IMR-90 (cell line): ENCODE results near the gene SCAF4. TPM values are rescaled to one million over a fixed set of nuclear protein-coding genes. Genes with fewer than 3 reads are reported as not detected.

Source experiments
- ATAC-seq: fragments of 200-7000 bp; cut with Tn5 transposase; 2 replicates; pipeline ENCODE4 v1.9.1; 2020; ENCODE audit warnings: low read depth, mild to moderate bottlenecking, moderate library complexity
- BruUV-seq: library from RNA; stranded (reverse); fragments of 400-500 nt; replicated peaks from 2 replicates; lab custom pipeline; 2021; lab: Mats Ljungman, UMichigan
- CTCF ChIA-PET: fragments of 300-600 bp; formaldehyde crosslinking; extraction: SDS; loops from one replicate; lab custom pipeline; 2021; ENCODE audit warnings: antibody characterized with exemption; lab: Yijun Ruan, JAX
- POLR2A ChIA-PET: fragments of 300-600 bp; sonication (Branson Sonifier 250); formaldehyde crosslinking; loops from one replicate; lab custom pipeline; 2022; ENCODE audit warnings: antibody characterized with exemption; ENCODE audit not compliant: unreplicated experiment; lab: Charles Lee
- DNase-seq: peaks from one replicate; pipeline ENCODE4 v3.0.0; 2013
- H2AFZ ChIP-seq: replicated peaks from 2 replicates; pipeline ENCODE3; 2013; ENCODE audit warnings: low read length, mild to moderate bottlenecking; ENCODE audit not compliant: poor library complexity
- H2AK5ac ChIP-seq: 2 replicates; pipeline ENCODE4 v1.6.1; 2013; ENCODE audit warnings: low read depth, low read length, inconsistent platforms
- H2AK9ac ChIP-seq: replicated peaks from 2 replicates; pipeline ENCODE3; 2013; ENCODE audit warnings: mild to moderate bottlenecking, low read depth, low read length, moderate library complexity; ENCODE audit not compliant: poor library complexity
- H2BK120ac ChIP-seq: 2 replicates; pipeline ENCODE4 v1.6.1; 2013; ENCODE audit warnings: low read depth, low read length, inconsistent platforms
- H2BK15ac ChIP-seq: 3 replicates; pipeline ENCODE4 v1.6.1; 2013; ENCODE audit warnings: low read depth, low read length, inconsistent platforms
- H2BK20ac ChIP-seq: 2 replicates; pipeline ENCODE4 v1.6.1; 2013; ENCODE audit warnings: low read depth, mild to moderate bottlenecking, inconsistent platforms, low read length, moderate library complexity
- H2BK5ac ChIP-seq: 2 replicates; pipeline ENCODE4 v1.6.1; 2013; ENCODE audit warnings: mild to moderate bottlenecking, low read depth, low read length, inconsistent platforms; ENCODE audit not compliant: poor library complexity, severe bottlenecking
- H3K14ac ChIP-seq: replicated peaks from 2 replicates; pipeline ENCODE4 v1.6.1; 2013; ENCODE audit warnings: low read depth, low read length, inconsistent platforms
- H3K18ac ChIP-seq: 2 replicates; pipeline ENCODE4 v1.6.1; 2013; ENCODE audit warnings: low read depth, low read length, control low read depth
- H3K23ac ChIP-seq: 2 replicates; pipeline ENCODE4 v1.6.1; 2013; ENCODE audit warnings: low read depth, low read length, inconsistent platforms
- H3K27ac ChIP-seq: 2 replicates; pipeline ENCODE4 v1.5.1; 2013; ENCODE audit warnings: mild to moderate bottlenecking, control low read depth, low read length; ENCODE audit not compliant: insufficient read depth
- H3K27me3 ChIP-seq: 2 replicates; pipeline ENCODE4 v1.6.1; 2013; ENCODE audit warnings: low read length; ENCODE audit not compliant: control insufficient read depth, insufficient read depth
- H3K36me3 ChIP-seq: 2 replicates; pipeline ENCODE4 v1.6.1; 2013; ENCODE audit warnings: low read length, mixed read lengths; ENCODE audit not compliant: control insufficient read depth, insufficient read depth
- H3K4ac ChIP-seq: 2 replicates; pipeline ENCODE4 v1.6.1; 2013; ENCODE audit warnings: low read depth, low read length, inconsistent platforms
- H3K4me1 ChIP-seq: 2 replicates; pipeline ENCODE4 v1.6.1; 2013; ENCODE audit warnings: low read length, mixed read lengths; ENCODE audit not compliant: control insufficient read depth, insufficient read depth
- H3K4me2 ChIP-seq: 2 replicates; pipeline ENCODE4 v1.6.1; 2013; ENCODE audit warnings: low read depth, mild to moderate bottlenecking, control low read depth, low read length, moderate library complexity
- H3K4me3 ChIP-seq: 2 replicates; pipeline ENCODE4 v1.5.1; 2013; ENCODE audit warnings: low read depth, mild to moderate bottlenecking, control low read depth, low read length, moderate library complexity; ENCODE audit not compliant: insufficient read depth
- H3K56ac ChIP-seq: 2 replicates; pipeline ENCODE4 v1.6.1; 2013; ENCODE audit warnings: low read length, inconsistent platforms; ENCODE audit not compliant: insufficient read depth; ENCODE audit errors: extremely low read depth
- H3K79me1 ChIP-seq, 2 experiments: 2 replicates each; pipeline ENCODE4 v1.6.1; 2013; ENCODE audit warnings: low read length in 2 of 2, inconsistent platforms in 1 of 2, low read depth in 1 of 2
- H3K9ac ChIP-seq: 2 replicates; pipeline ENCODE4 v1.6.1; 2013; ENCODE audit warnings: low read depth, low read length, control low read depth
- H3K9me1 ChIP-seq: 2 replicates; pipeline ENCODE4 v1.6.1; 2013; ENCODE audit warnings: low read length, inconsistent platforms; ENCODE audit not compliant: insufficient read depth
- H3K9me3 ChIP-seq: 2 replicates; pipeline ENCODE4 v1.6.1; 2013; ENCODE audit warnings: low read length; ENCODE audit not compliant: control insufficient read depth, insufficient read depth
- H4K20me1 ChIP-seq: 2 replicates; pipeline ENCODE4 v1.6.1; 2013; ENCODE audit warnings: low read length, inconsistent platforms; ENCODE audit not compliant: insufficient read depth
- H4K5ac ChIP-seq: 2 replicates; pipeline ENCODE4 v1.6.1; 2013; ENCODE audit warnings: mild to moderate bottlenecking, low read depth, low read length, control low read depth
- H4K8ac ChIP-seq, 2 experiments: 2 replicates each; pipeline ENCODE4 v1.6.1; 2013; ENCODE audit warnings: low read depth in 2 of 2, low read length in 2 of 2, control low read depth in 1 of 2, inconsistent platforms in 1 of 2
- H4K91ac ChIP-seq: 2 replicates; pipeline ENCODE4 v1.6.1; 2013; ENCODE audit warnings: low read depth, low read length, inconsistent platforms; ENCODE audit not compliant: insufficient read depth
- BHLHE40 ChIP-seq: fragments of 150-350 bp; IDR thresholded peaks from 2 replicates; pipeline ENCODE4 v1.6.1; 2016; ENCODE audit warnings: mild to moderate bottlenecking, low read depth, low read length
- CEBPB ChIP-seq: IDR thresholded peaks from 2 replicates; pipeline ENCODE4 v1.6.1; 2012; ENCODE audit warnings: low read depth, low read length, improper control_type of control experiment
- CHD1 ChIP-seq: IDR thresholded peaks from 2 replicates; pipeline ENCODE4 v1.6.1; 2012; ENCODE audit warnings: low read depth, low read length, improper control_type of control experiment
- FOS ChIP-seq: fragments of 150-350 bp; IDR thresholded peaks from 2 replicates; pipeline ENCODE4 v1.6.1; 2016; ENCODE audit warnings: low read depth, low read length
- MAFK ChIP-seq: IDR thresholded peaks from 2 replicates; pipeline ENCODE4 v1.6.1; 2012; ENCODE audit warnings: low read depth, low read length, improper control_type of control experiment
- MAZ ChIP-seq: IDR thresholded peaks from 2 replicates; pipeline ENCODE4 v1.6.1; 2012; ENCODE audit warnings: low read depth, mild to moderate bottlenecking, low read length, improper control_type of control experiment, moderate library complexity, borderline replicate concordance
- MXI1 ChIP-seq: IDR thresholded peaks from 2 replicates; pipeline ENCODE4 v1.6.1; 2012; ENCODE audit warnings: low read depth, mild to moderate bottlenecking, low read length, moderate library complexity, borderline replicate concordance
- NFE2L2 ChIP-seq: fragments of 150-350 bp; IDR thresholded peaks from 2 replicates; pipeline ENCODE4 v1.6.1; 2016; ENCODE audit warnings: low read depth, mild to moderate bottlenecking, low read length
- POLR2A ChIP-seq: IDR thresholded peaks from 2 replicates; pipeline ENCODE4 v1.6.1; 2012; ENCODE audit warnings: mild to moderate bottlenecking, low read depth, low read length
- RAD21 ChIP-seq: IDR thresholded peaks from 2 replicates; pipeline ENCODE4 v1.6.1; 2012; ENCODE audit warnings: low read length, improper control_type of control experiment
- RCOR1 ChIP-seq: IDR thresholded peaks from 2 replicates; pipeline ENCODE4 v1.6.1; 2012; ENCODE audit warnings: mild to moderate bottlenecking, low read length, improper control_type of control experiment; ENCODE audit not compliant: insufficient replicate concordance
- RFX5 ChIP-seq: IDR thresholded peaks from 2 replicates; pipeline ENCODE4 v1.8.0; 2012; ENCODE audit warnings: low read depth, mild to moderate bottlenecking, low read length, moderate library complexity
- SMC3 ChIP-seq: fragments of 150-350 bp; IDR thresholded peaks from 2 replicates; pipeline ENCODE4 v1.6.1; 2016; ENCODE audit warnings: low read depth, mild to moderate bottlenecking, antibody characterized with exemption, low read length, moderate library complexity
- WGBS, 2 experiments: methylation state at CpG; one replicate each; pipeline versions ENCODE4 v1.1.5 to v1.1.7; 2013; ENCODE audit warnings: missing lambda C conversion rate in 2 of 2; ENCODE audit not compliant: insufficient read length in 1 of 2; ENCODE audit errors: extremely low coverage in 2 of 2; 5-methylcytosine and 5-hydroxymethylcytosine counted together
- dilution Hi-C: fragments of 300-500 bp; cut with HindIII; formaldehyde crosslinking; loops from one replicate; pipeline ENCODE4 v1.14.3; 2018; ENCODE audit warnings: low sequenced_read_pairs; ENCODE audit not compliant: unreplicated experiment
- in situ Hi-C: fragments of 300-500 bp; cut with MboI; formaldehyde crosslinking; loops from 3 replicates; pipeline ENCODE4 v1.14.3; 2019; ENCODE audit warnings: low sequenced_read_pairs, inconsistent platforms, mixed read lengths
- intact Hi-C: fragments of 100-400 bp; cut with micrococcal nuclease; formaldehyde crosslinking; loops from 2 replicates; pipeline ENCODE4 v1.10.0; 2022
- polyA plus RNA-seq, 3 experiments: library from polyadenylated mRNA; depleted of rRNA; stranded (reverse); fragments of >200 nt; gene quantifications; 2 replicates each; pipeline ENCODE4 v1.2.3, GENCODE V29; 2012; ENCODE audit warnings: low replicate concordance in 1 of 3
- total RNA-seq: library from RNA; depleted of rRNA; stranded (reverse); fragments of >200 nt; gene quantifications from 2 replicates; pipeline ENCODE4 v1.2.3, GENCODE V29; 2012
- TF ChIP-seq, protein P1 (sequence below): conservative IDR thresholded peaks from 2 replicates; pipeline ENCODE4 v1.5.1; 2012; ENCODE audit warnings: mild to moderate bottlenecking, low read depth, low read length, improper control_type of control experiment
- TF ChIP-seq, protein P2 (sequence below): fragments of 150-350 bp; IDR thresholded peaks from 2 replicates; pipeline ENCODE4 v1.6.1; 2017; ENCODE audit warnings: mild to moderate bottlenecking, antibody characterized with exemption, low read length, low read depth
- TF ChIP-seq, protein P3 (sequence below): fragments of 150-350 bp; IDR thresholded peaks from 2 replicates; pipeline ENCODE4 v1.6.1; 2016; ENCODE audit warnings: low read depth, mild to moderate bottlenecking, low read length, moderate library complexity, borderline replicate concordance

Gene SCAF4
- total and polyA plus RNA-seq, 2 of the 4 experiments (the other 2 are of a cell fraction): 2.7 to 12.1 TPM

DNA sequence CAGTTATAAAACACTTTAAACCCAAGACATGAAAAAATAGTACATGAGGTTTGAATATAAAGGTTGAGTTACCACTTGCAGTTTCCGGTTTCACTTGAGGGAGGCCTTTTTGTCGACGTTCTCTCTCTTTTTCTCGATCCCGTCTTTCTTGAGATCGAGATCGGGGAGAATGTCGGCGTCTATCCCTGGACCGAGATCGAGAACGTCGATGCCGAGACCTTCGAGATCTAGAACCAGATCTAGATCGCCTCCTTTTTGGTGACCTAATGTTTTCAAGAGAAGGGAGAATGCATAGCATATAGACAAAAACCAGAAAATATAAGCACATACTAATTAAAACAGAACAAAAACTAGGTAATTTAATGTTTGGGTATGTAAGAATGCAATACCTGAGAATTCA, 38.7 kb downstream of the SCAF4 start:
- Histone ChIP-seq H3K79me1 (peaks cover 6 to 20% of the 10 kb centered on the region in 2 experiments), H3K27me3 (no peaks in the 10 kb centered on the region), H3K23ac (no peak overlapping the region), H3K14ac (no peak overlapping the region), H3K9ac (no peak overlapping the region), H3K56ac (no peak overlapping the region), H3K27ac (no peak overlapping the region), H3K9me3 (no peaks in the 10 kb centered on the region), H2AFZ (no peak overlapping the region), H4K5ac (no peak overlapping the region), H2AK9ac (no peak overlapping the region), H3K4me1 (peaks cover 2% of the 10 kb centered on the region), H2BK5ac (no peak overlapping the region), H3K36me3 (peaks cover 46% of the 10 kb centered on the region), H2BK20ac (no peak overlapping the region), H3K4me3 (no peak overlapping the region), H3K9me1 (peaks cover 4% of the 10 kb centered on the region), H4K91ac (no peak overlapping the region), H4K20me1 (peaks cover 5% of the 10 kb centered on the region; the same call in 1 of the 2 replicates), H3K4me2 (no peak overlapping the region), H2AK5ac (no peak overlapping the region), H4K8ac (no peak overlapping the region), H3K18ac (no peak overlapping the region), H3K4ac (no peak overlapping the region), H2BK120ac (no peak overlapping the region), H2BK15ac (no peak overlapping the region)
- intact Hi-C loops: no loop called here
- ATAC-seq (no peak), DNase-seq (no peak)
- dilution Hi-C loops: no loop called here
- in situ Hi-C loops: no loop called here
- ChIA-PET POLR2A (no interaction called here), CTCF (no interaction called here)
- BruUV-seq: no TSS peak
- TF ChIP-seq MXI1: no peak
- TF ChIP-seq, protein P1, sequence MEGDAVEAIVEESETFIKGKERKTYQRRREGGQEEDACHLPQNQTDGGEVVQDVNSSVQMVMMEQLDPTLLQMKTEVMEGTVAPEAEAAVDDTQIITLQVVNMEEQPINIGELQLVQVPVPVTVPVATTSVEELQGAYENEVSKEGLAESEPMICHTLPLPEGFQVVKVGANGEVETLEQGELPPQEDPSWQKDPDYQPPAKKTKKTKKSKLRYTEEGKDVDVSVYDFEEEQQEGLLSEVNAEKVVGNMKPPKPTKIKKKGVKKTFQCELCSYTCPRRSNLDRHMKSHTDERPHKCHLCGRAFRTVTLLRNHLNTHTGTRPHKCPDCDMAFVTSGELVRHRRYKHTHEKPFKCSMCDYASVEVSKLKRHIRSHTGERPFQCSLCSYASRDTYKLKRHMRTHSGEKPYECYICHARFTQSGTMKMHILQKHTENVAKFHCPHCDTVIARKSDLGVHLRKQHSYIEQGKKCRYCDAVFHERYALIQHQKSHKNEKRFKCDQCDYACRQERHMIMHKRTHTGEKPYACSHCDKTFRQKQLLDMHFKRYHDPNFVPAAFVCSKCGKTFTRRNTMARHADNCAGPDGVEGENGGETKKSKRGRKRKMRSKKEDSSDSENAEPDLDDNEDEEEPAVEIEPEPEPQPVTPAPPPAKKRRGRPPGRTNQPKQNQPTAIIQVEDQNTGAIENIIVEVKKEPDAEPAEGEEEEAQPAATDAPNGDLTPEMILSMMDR: no peak
- no peak for TF ChIP-seq NFE2L2
- TF ChIP-seq FOS: no peak
- no peak for TF ChIP-seq CEBPB
- no peak for TF ChIP-seq MAFK
- no peak for TF ChIP-seq RAD21
- TF ChIP-seq RCOR1: no peak
- no peak for TF ChIP-seq CHD1
- no peak for TF ChIP-seq MAZ
- TF ChIP-seq RFX5: no peak
- TF ChIP-seq, protein P2, sequence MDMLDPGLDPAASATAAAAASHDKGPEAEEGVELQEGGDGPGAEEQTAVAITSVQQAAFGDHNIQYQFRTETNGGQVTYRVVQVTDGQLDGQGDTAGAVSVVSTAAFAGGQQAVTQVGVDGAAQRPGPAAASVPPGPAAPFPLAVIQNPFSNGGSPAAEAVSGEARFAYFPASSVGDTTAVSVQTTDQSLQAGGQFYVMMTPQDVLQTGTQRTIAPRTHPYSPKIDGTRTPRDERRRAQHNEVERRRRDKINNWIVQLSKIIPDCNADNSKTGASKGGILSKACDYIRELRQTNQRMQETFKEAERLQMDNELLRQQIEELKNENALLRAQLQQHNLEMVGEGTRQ: no peak
- TF ChIP-seq, protein P3, sequence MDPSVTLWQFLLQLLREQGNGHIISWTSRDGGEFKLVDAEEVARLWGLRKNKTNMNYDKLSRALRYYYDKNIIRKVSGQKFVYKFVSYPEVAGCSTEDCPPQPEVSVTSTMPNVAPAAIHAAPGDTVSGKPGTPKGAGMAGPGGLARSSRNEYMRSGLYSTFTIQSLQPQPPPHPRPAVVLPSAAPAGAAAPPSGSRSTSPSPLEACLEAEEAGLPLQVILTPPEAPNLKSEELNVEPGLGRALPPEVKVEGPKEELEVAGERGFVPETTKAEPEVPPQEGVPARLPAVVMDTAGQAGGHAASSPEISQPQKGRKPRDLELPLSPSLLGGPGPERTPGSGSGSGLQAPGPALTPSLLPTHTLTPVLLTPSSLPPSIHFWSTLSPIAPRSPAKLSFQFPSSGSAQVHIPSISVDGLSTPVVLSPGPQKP: no peak
- no peak for TF ChIP-seq BHLHE40
- TF ChIP-seq SMC3: no peak
- TF ChIP-seq POLR2A: no peak
- no CpG with 5 or more reads among the region's 16 CpGs for WGBS, 2 experiments
